SK-N-SH (cell line): ENCODE measurements around the gene PARD3B. TPM values are rescaled to one million over a fixed set of nuclear protein-coding genes. Genes with fewer than 3 reads are reported as not detected.

Experiments
- CTCF ChIA-PET: fragments of 300-600, 350-600 bp; formaldehyde crosslinking; extraction: SDS; loops from one replicate; lab custom pipeline; 2021; lab: Yijun Ruan, JAX
- POLR2A ChIA-PET: fragments of 350-600 bp; sonication (Branson Sonifier 250); formaldehyde crosslinking; extraction: SDS; loops from one replicate; lab custom pipeline; 2020; ENCODE audit warnings: antibody characterized with exemption, inconsistent platforms; lab: Yijun Ruan, JAX
- DNase-seq: peaks from one replicate; pipeline ENCODE4 v3.0.0; 2012
- H2AFZ ChIP-seq: fragments of 200-600 bp; sonication (generic); 2 replicates; pipeline ENCODE4 v1.8.1; 2016; ENCODE audit warnings: antibody characterized with exemption, mild to moderate bottlenecking, low read depth
- H3F3A ChIP-seq: fragments of 200-600 bp; sonication (generic); replicated peaks from 2 replicates; pipeline ENCODE3; 2016; ENCODE audit warnings: antibody characterized with exemption, mild to moderate bottlenecking; ENCODE audit not compliant: insufficient read depth
- H3K27ac ChIP-seq, 2 experiments: fragments of 200-500 bp in 1 of 2; fragments of 200-600 bp in 1 of 2; sonication (Bioruptor generic) in 1 of 2; sonication (generic), shearing (Covaris generic) in 1 of 2; 2 replicates each; pipeline versions ENCODE4 v1.5.1 to v1.6.1; 2014 to 2016; ENCODE audit warnings: low read depth in 2 of 2, inconsistent platforms in 1 of 2, low read length in 1 of 2, mild to moderate bottlenecking in 1 of 2, mixed read lengths in 1 of 2
- H3K27me3 ChIP-seq: fragments of 200-600 bp; sonication (generic), shearing (Covaris generic); 2 replicates; pipeline ENCODE4 v1.6.1; 2016; ENCODE audit warnings: mixed run types; ENCODE audit not compliant: insufficient read depth
- H3K36me3 ChIP-seq, 2 experiments: fragments of 200-500 bp in 1 of 2; fragments of 200-600 bp in 1 of 2; sonication (Bioruptor generic) in 1 of 2; sonication (generic) in 1 of 2; replicated peaks in 1 of 2; 2 replicates each; pipeline versions ENCODE3 to v1.5.1; 2014 to 2016; ENCODE audit warnings: low read length in 1 of 2, mild to moderate bottlenecking in 1 of 2; ENCODE audit not compliant: insufficient read depth in 2 of 2, control insufficient read depth in 1 of 2
- H3K4me1 ChIP-seq, 2 experiments: fragments of 200-500 bp in 1 of 2; fragments of 200-600 bp in 1 of 2; sonication (Bioruptor generic) in 1 of 2; sonication (generic), shearing (Covaris generic) in 1 of 2; 2 replicates each; pipeline versions ENCODE4 v1.5.1 to v1.6.1; 2014 to 2016; ENCODE audit warnings: low read depth in 1 of 2, low read length in 1 of 2, mixed run types in 1 of 2; ENCODE audit not compliant: insufficient read depth in 2 of 2, control insufficient read depth in 1 of 2
- H3K4me2 ChIP-seq: fragments of 200-600 bp; sonication (generic), shearing (Covaris generic); 2 replicates; pipeline ENCODE4 v1.6.1; 2017; ENCODE audit warnings: mixed run types
- H3K4me3 ChIP-seq, 2 experiments: fragments of 200-500 bp in 1 of 2; fragments of 200-600 bp in 1 of 2; sonication (Bioruptor generic) in 1 of 2; sonication (generic), shearing (Covaris generic) in 1 of 2; 2 replicates each; pipeline versions ENCODE4 v1.5.1 to v1.8.1; 2014 to 2016; ENCODE audit warnings: low read depth in 2 of 2, inconsistent platforms in 1 of 2, low read length in 1 of 2, mild to moderate bottlenecking in 1 of 2, mixed read lengths in 1 of 2, moderate library complexity in 1 of 2
- H3K79me2 ChIP-seq: fragments of 200-600 bp; sonication (generic); 2 replicates; pipeline ENCODE4 v1.8.1; 2017; ENCODE audit warnings: mild to moderate bottlenecking; ENCODE audit not compliant: insufficient read depth
- H3K9ac ChIP-seq: fragments of 200-600 bp; sonication (generic); 2 replicates; pipeline ENCODE4 v1.6.1; 2017; ENCODE audit warnings: mixed run types
- H3K9me2 ChIP-seq: fragments of 200-600 bp; sonication (generic); 2 replicates; pipeline ENCODE4 v1.6.1; 2017; ENCODE audit warnings: mixed run types
- H3K9me3 ChIP-seq: fragments of 200-600 bp; sonication (generic); 2 replicates; pipeline ENCODE4 v1.6.1; 2017; ENCODE audit warnings: mixed run types, mild to moderate bottlenecking, moderate library complexity
- H4K20me1 ChIP-seq: fragments of 200-600 bp; sonication (generic); 2 replicates; pipeline ENCODE4 v1.6.1; 2017; ENCODE audit warnings: mild to moderate bottlenecking, mixed run types; ENCODE audit not compliant: insufficient read depth
- CHD2 ChIP-seq: fragments of 150-350 bp; IDR thresholded peaks from 2 replicates; pipeline ENCODE4 v1.6.1; 2018; ENCODE audit warnings: low read length; ENCODE audit not compliant: partially characterized antibody
- FOSL2 ChIP-seq: IDR thresholded peaks from 2 replicates; pipeline ENCODE4 v1.4.0; 2012; ENCODE audit warnings: low read depth, mild to moderate bottlenecking, moderate library complexity, borderline replicate concordance
- GABPA ChIP-seq: IDR thresholded peaks from 2 replicates; pipeline ENCODE4 v1.4.0; 2012; ENCODE audit warnings: low read depth, mild to moderate bottlenecking
- GATA2 ChIP-seq: sonication (generic); formaldehyde crosslinking; IDR thresholded peaks from 2 replicates; pipeline ENCODE4 v1.5.0; 2020; ENCODE audit warnings: mild to moderate bottlenecking, missing genetic modification reagents
- PBX3 ChIP-seq: IDR thresholded peaks from 2 replicates; pipeline ENCODE4; 2012
- POLR2AphosphoS5 ChIP-seq: IDR thresholded peaks from 2 replicates; pipeline ENCODE4 v1.6.1; 2012; ENCODE audit warnings: low read depth, low read length
- REST ChIP-seq: IDR thresholded peaks from 2 replicates; pipeline ENCODE4 v1.6.1; 2012; ENCODE audit warnings: mild to moderate bottlenecking, low read depth, low read length, moderate library complexity
- RFX5 ChIP-seq: IDR thresholded peaks from 2 replicates; pipeline ENCODE4 v1.6.1; 2012; ENCODE audit warnings: mild to moderate bottlenecking, improper control_type of control experiment, low read length
- SIN3A ChIP-seq: IDR thresholded peaks from 2 replicates; pipeline ENCODE4 v1.6.1; 2012; ENCODE audit warnings: low read depth, mild to moderate bottlenecking, low read length, moderate library complexity, borderline replicate concordance
- USF1 ChIP-seq: IDR thresholded peaks from 2 replicates; pipeline ENCODE4 v1.4.0; 2012; ENCODE audit warnings: low read depth, borderline replicate concordance
- YY1 ChIP-seq: IDR thresholded peaks from 2 replicates; pipeline ENCODE4 v1.4.0; 2012; ENCODE audit warnings: low read depth, mild to moderate bottlenecking
- WGBS: methylation state at CpG from one replicate; pipeline ENCODE4 v1.1.6; 2017; ENCODE audit warnings: low lambda C conversion rate; 5-methylcytosine and 5-hydroxymethylcytosine counted together
- polyA plus RNA-seq, 3 experiments: library from polyadenylated mRNA; depleted of rRNA; stranded (reverse); fragments of >200 nt; gene quantifications; 2 replicates each; pipeline ENCODE4 v1.2.3, GENCODE V29; 2012

The PARD3B gene
- polyA plus RNA-seq, 1 of the 3 experiments (the other 2 are of a cell fraction), result 0.87 TPM

- H3K36me3 ChIP-seq, result no peaks in the 10 kb centered on the region
- no peak overlapping the region for H3K4me3 ChIP-seq
- POLR2A ChIA-PET, result no interaction called here
- 89% methylated on average over 4 of the region's 4 CpGs for WGBS
- no peak overlapping the region for H3K27ac ChIP-seq
- no peaks in the 10 kb centered on the region for H3K9me3 ChIP-seq
- H3K4me2 ChIP-seq, result no peak overlapping the region
- peaks cover 4% of the 10 kb centered on the region for H3F3A ChIP-seq
- H3K9ac ChIP-seq, result no peak overlapping the region
- no peaks in the 10 kb centered on the region for H4K20me1 ChIP-seq
- no peak for TF ChIP-seq RFX5
- no peak for TF ChIP-seq SIN3A
- TF ChIP-seq GATA2 (CRISPR knock-in tag), result no peak
- no peak for TF ChIP-seq USF1
- no peak for TF ChIP-seq FOSL2
- no peak for TF ChIP-seq POLR2AphosphoS5
- TF ChIP-seq PBX3, result no peak
- no peak for TF ChIP-seq CHD2
- no peak for TF ChIP-seq REST
- no peak for TF ChIP-seq GABPA
- no peak for TF ChIP-seq YY1
- no peaks in the 10 kb centered on the region for H3K79me2 ChIP-seq
- CTCF ChIA-PET, result no interaction called here
- DNase-seq, result no peak
- peaks cover 0 to 18% of the 10 kb centered on the region in 2 experiments; a peak in 2 of 4 replicates for H3K4me1 ChIP-seq
- no peak overlapping the region for H2AFZ ChIP-seq
- H3K27me3 ChIP-seq, result no peaks in the 10 kb centered on the region
- no peaks in the 10 kb centered on the region for H3K9me2 ChIP-seq
These were observed 2.2 kb upstream of the PARD3B start for GRCh38 chr2:204542982-204543608.
